HEK293 (cell line): ENCODE results near the gene MCM8.

Experiments
- CTCF ChIA-PET: fragments of 350-600 bp; formaldehyde crosslinking; extraction: SDS; loops from one replicate; lab custom pipeline; 2021; ENCODE audit warnings: antibody characterized with exemption; lab: Yijun Ruan, JAX
- POLR2A ChIA-PET: fragments of 300-600 bp; formaldehyde crosslinking; extraction: SDS; loops from one replicate; lab custom pipeline; 2020; ENCODE audit warnings: antibody characterized with exemption, inconsistent platforms; lab: Yijun Ruan, JAX
- H3K27ac ChIP-seq: fragments of 200-500 bp; sonication (Bioruptor generic); 2 replicates; pipeline ENCODE4 v1.5.1; 2014; ENCODE audit warnings: low read depth, low read length, control low read depth, inconsistent platforms; ENCODE audit errors: extremely low read depth
- H3K36me3 ChIP-seq, 2 experiments: fragments of 200-500 bp in 1 of 2; sonication (Bioruptor generic) in 1 of 2; 1 replicate in 1 of 2; 2 replicates in 1 of 2; pipeline ENCODE4 v1.5.1; 2014 to 2017; ENCODE audit warnings: inconsistent platforms in 2 of 2, low read length in 2 of 2; ENCODE audit not compliant: control insufficient read depth in 2 of 2, insufficient read depth in 1 of 2
- H3K4me1 ChIP-seq: fragments of 200-500 bp; sonication (Bioruptor generic); 2 replicates; pipeline ENCODE4 v1.5.1; 2014; ENCODE audit warnings: mild to moderate bottlenecking, low read length, inconsistent platforms; ENCODE audit not compliant: control insufficient read depth, insufficient read depth
- H3K4me3 ChIP-seq: 2 replicates; pipeline ENCODE4 v1.5.1; 2011; ENCODE audit warnings: low read depth, mild to moderate bottlenecking, control low read depth, low read length, moderate library complexity
- H3K9me3 ChIP-seq: fragments of 200-500 bp; sonication (Bioruptor generic); 2 replicates; pipeline ENCODE4 v1.5.1; 2014; ENCODE audit warnings: low read depth, low read length, inconsistent platforms; ENCODE audit not compliant: control insufficient read depth, insufficient read depth
- EGR2 ChIP-seq: fragments of 450-650 bp; formaldehyde crosslinking; IDR thresholded peaks from 2 replicates; pipeline ENCODE4 v1.5.1; 2016; ENCODE audit warnings: low read depth, missing biosample characterization, missing genetic modification characterization
- FEZF1 ChIP-seq: fragments of 450-650 bp; formaldehyde crosslinking; IDR thresholded peaks from 2 replicates; pipeline ENCODE4 v1.5.1; 2016; ENCODE audit warnings: missing biosample characterization, missing genetic modification characterization
- GFI1B ChIP-seq: fragments of 450-650 bp; formaldehyde crosslinking; IDR thresholded peaks from 2 replicates; pipeline ENCODE4 v1.5.1; 2016; ENCODE audit warnings: missing biosample characterization, missing genetic modification characterization
- GLIS2 ChIP-seq: fragments of 450-650 bp; formaldehyde crosslinking; IDR thresholded peaks from 2 replicates; pipeline ENCODE4 v1.5.1; 2016; ENCODE audit warnings: missing biosample characterization, missing genetic modification characterization
- KLF1 ChIP-seq: fragments of 450-650 bp; formaldehyde crosslinking; IDR thresholded peaks from 2 replicates; pipeline ENCODE4 v1.5.1; 2016; ENCODE audit warnings: missing biosample characterization, missing genetic modification characterization
- KLF10 ChIP-seq: fragments of 450-650 bp; IDR thresholded peaks from 2 replicates; pipeline ENCODE4 v1.5.1; 2018; ENCODE audit warnings: missing biosample characterization, mild to moderate bottlenecking, missing genetic modification characterization
- KLF7 ChIP-seq: fragments of 450-650 bp; formaldehyde crosslinking; IDR thresholded peaks from 2 replicates; pipeline ENCODE4 v1.5.1; 2016; ENCODE audit warnings: missing biosample characterization, missing genetic modification characterization, borderline replicate concordance
- RBAK ChIP-seq: fragments of 450-650 bp; formaldehyde crosslinking; IDR thresholded peaks from 2 replicates; pipeline ENCODE4 v1.5.1; 2016; ENCODE audit warnings: missing biosample characterization, missing genetic modification characterization
- SALL2 ChIP-seq: fragments of 450-650 bp; formaldehyde crosslinking; IDR thresholded peaks from 2 replicates; pipeline ENCODE4 v1.5.0; 2017; ENCODE audit warnings: missing biosample characterization, mild to moderate bottlenecking, missing genetic modification characterization, borderline replicate concordance
- SP2 ChIP-seq: fragments of 450-650 bp; formaldehyde crosslinking; IDR thresholded peaks from 2 replicates; pipeline ENCODE4 v1.5.1; 2016; ENCODE audit warnings: missing biosample characterization, missing genetic modification characterization
- SP3 ChIP-seq: fragments of 450-650 bp; formaldehyde crosslinking; IDR thresholded peaks from 2 replicates; pipeline ENCODE4 v1.5.1; 2016; ENCODE audit warnings: missing biosample characterization, missing genetic modification characterization
- SP7 ChIP-seq: fragments of 450-650 bp; formaldehyde crosslinking; IDR thresholded peaks from 2 replicates; pipeline ENCODE4 v1.5.1; 2016; ENCODE audit warnings: missing biosample characterization, missing genetic modification characterization
- ZBTB7A ChIP-seq: fragments of 450-650 bp; formaldehyde crosslinking; IDR thresholded peaks from 2 replicates; pipeline ENCODE4 v1.5.1; 2016; ENCODE audit warnings: low read depth, missing biosample characterization, missing genetic modification characterization
- ZNF132 ChIP-seq: fragments of 450-650 bp; formaldehyde crosslinking; IDR thresholded peaks from 2 replicates; pipeline ENCODE4 v1.5.1; 2017; ENCODE audit warnings: missing biosample characterization, missing genetic modification characterization, borderline replicate concordance
- ZNF174 ChIP-seq: fragments of 450-650 bp; formaldehyde crosslinking; IDR thresholded peaks from 2 replicates; pipeline ENCODE4 v1.5.0; 2017; ENCODE audit warnings: missing biosample characterization, mild to moderate bottlenecking, missing genetic modification characterization
- ZNF2 ChIP-seq: fragments of 450-650 bp; formaldehyde crosslinking; IDR thresholded peaks from 2 replicates; pipeline ENCODE4 v1.5.1; 2016; ENCODE audit warnings: missing biosample characterization, missing genetic modification characterization
- ZNF248 ChIP-seq: fragments of 450-650 bp; formaldehyde crosslinking; IDR thresholded peaks from 2 replicates; pipeline ENCODE4 v1.5.1; 2017; ENCODE audit warnings: missing biosample characterization, missing genetic modification characterization
- ZNF292 ChIP-seq: fragments of 450-650 bp; formaldehyde crosslinking; IDR thresholded peaks from 2 replicates; pipeline ENCODE4 v1.5.1; 2016; ENCODE audit warnings: low read depth, missing biosample characterization, missing genetic modification characterization, borderline replicate concordance
- ZNF37A ChIP-seq: fragments of 450-650 bp; IDR thresholded peaks from 2 replicates; pipeline ENCODE4 v1.5.1; 2018; ENCODE audit warnings: missing biosample characterization, missing genetic modification characterization
- ZNF391 ChIP-seq: fragments of 450-650 bp; formaldehyde crosslinking; IDR thresholded peaks from 2 replicates; pipeline ENCODE4 v1.5.1; 2016; ENCODE audit warnings: low read depth, missing biosample characterization, missing genetic modification characterization, borderline replicate concordance
- ZNF48 ChIP-seq: fragments of 450-650 bp; formaldehyde crosslinking; IDR thresholded peaks from 2 replicates; pipeline ENCODE4 v1.5.1; 2016; ENCODE audit warnings: missing biosample characterization, missing genetic modification characterization
- ZNF501 ChIP-seq: fragments of 450-650 bp; formaldehyde crosslinking; IDR thresholded peaks from 2 replicates; pipeline ENCODE4 v1.5.1; 2016; ENCODE audit warnings: missing biosample characterization, missing genetic modification characterization
- ZNF514 ChIP-seq: fragments of 450-650 bp; formaldehyde crosslinking; IDR thresholded peaks from 2 replicates; pipeline ENCODE4 v1.5.1; 2016; ENCODE audit warnings: missing biosample characterization, missing genetic modification characterization
- ZNF561 ChIP-seq: fragments of 450-650 bp; IDR thresholded peaks from 2 replicates; pipeline ENCODE4 v1.5.1; 2018; ENCODE audit warnings: missing biosample characterization, missing genetic modification characterization, borderline replicate concordance
- ZNF629 ChIP-seq: fragments of 450-650 bp; formaldehyde crosslinking; IDR thresholded peaks from 2 replicates; pipeline ENCODE4 v1.5.1; 2017; ENCODE audit warnings: missing biosample characterization, missing genetic modification characterization
- ZNF664 ChIP-seq: fragments of 450-650 bp; formaldehyde crosslinking; IDR thresholded peaks from 2 replicates; pipeline ENCODE4 v1.5.1; 2016; ENCODE audit warnings: missing biosample characterization, missing genetic modification characterization
- ZSCAN16 ChIP-seq: fragments of 450-650 bp; formaldehyde crosslinking; IDR thresholded peaks from 2 replicates; pipeline ENCODE4 v1.5.1; 2016; ENCODE audit warnings: missing biosample characterization, missing genetic modification characterization
- TF ChIP-seq, protein P1 (sequence below): fragments of 450-650 bp; formaldehyde crosslinking; IDR thresholded peaks from 2 replicates; pipeline ENCODE4 v1.5.1; 2017; ENCODE audit warnings: missing biosample characterization, missing genetic modification characterization
- TF ChIP-seq, protein P2 (sequence below): fragments of 450-650 bp; IDR thresholded peaks from 2 replicates; pipeline ENCODE4 v1.5.1; 2018; ENCODE audit warnings: missing biosample characterization, missing genetic modification characterization
- TF ChIP-seq, protein P3 (sequence below): fragments of 450-650 bp; formaldehyde crosslinking; IDR thresholded peaks from 2 replicates; pipeline ENCODE4 v1.5.1; 2016; ENCODE audit warnings: missing biosample characterization, missing genetic modification characterization
- TF ChIP-seq, protein P4 (sequence below): fragments of 450-650 bp; formaldehyde crosslinking; IDR thresholded peaks from 2 replicates; pipeline ENCODE4 v1.5.1; 2016; ENCODE audit warnings: missing biosample characterization, missing genetic modification characterization
- TF ChIP-seq, protein P5 (sequence below): IDR thresholded peaks from 2 replicates; pipeline ENCODE4 v1.6.1; 2011; ENCODE audit warnings: mild to moderate bottlenecking, low read depth, low read length, borderline replicate concordance

Gene MCM8

DNA sequence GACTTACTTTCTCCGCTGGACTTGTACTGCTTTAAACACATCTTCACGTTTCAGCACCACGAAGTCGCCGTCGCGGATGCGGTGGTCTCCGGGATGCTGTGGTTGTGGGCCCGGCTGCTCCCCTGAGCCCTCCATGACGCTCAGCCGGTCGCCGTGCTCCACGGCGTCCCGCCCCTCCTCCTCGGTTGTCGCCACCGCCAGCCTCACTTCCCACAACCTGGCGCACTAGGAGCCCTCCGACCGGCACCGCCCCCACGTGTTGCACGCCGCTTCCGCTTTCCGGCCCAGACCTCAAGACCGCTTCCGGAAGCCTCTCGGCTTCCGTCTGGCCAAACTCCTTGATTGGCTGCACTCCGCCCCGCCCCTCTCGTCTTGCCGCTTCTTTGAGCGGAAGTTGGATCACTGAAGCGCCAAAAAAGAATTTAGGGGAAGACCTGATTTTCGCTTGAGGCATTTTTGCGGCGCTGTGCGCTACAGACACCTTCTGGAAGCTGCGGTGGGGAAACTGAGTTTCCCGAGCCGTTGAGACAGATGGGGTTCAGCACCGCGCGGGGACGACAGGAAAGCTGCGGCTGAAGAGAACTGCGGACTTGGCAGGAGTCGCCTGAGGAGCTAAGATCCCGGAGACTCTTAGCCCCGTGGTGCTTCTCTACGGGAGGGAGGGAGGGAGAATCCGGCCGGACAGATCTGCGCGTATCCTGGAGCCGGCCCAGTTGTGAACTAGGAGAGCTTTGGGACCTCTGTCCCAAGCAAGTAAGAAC is at the start of gene MCM8, which contains the start of gene TRMT6:
Gene MCM8, plus strand, starts transcription at position 382 of the 761 bp plus-strand sequence. CDS start 1,364 bp downstream, outside the sequence.
Gene TRMT6, minus strand, starts transcription at position 263 of the 761 bp plus-strand sequence. Its CDS starts 128 bp downstream, at position 135.
- H3K9me3 ChIP-seq, result no peaks in the 10 kb centered on the region
- peak within 1 kb of the TSS; percentile 70 for H3K4me3 ChIP-seq
- ChIA-PET CTCF (no interaction called here), POLR2A (interaction anchor here (0.6 to 1.8 kb wide), 4 partner anchors 13 to 259 kb away, joined by 3 to 4 read pairs (median 4); no protein-coding TSS in a partner anchor)
- H3K27ac ChIP-seq, result peak within 1 kb of the TSS; percentile 76
- H3K36me3 ChIP-seq, result peaks cover 32 to 62% of the 10 kb centered on the region in 2 experiments
- H3K4me1 ChIP-seq, result no peaks in the 10 kb centered on the region
- TF ChIP-seq ZNF561 (tag by site-specific recombination) (no peak), ZNF501 (tag by site-specific recombination) (no peak), SP2 (tag by site-specific recombination) (peak; percentile 96), RBAK (no peak), ZNF248 (tag by site-specific recombination) (no peak), ZNF48 (tag by site-specific recombination) (no peak), ZSCAN16 (tag by site-specific recombination) (no peak), ZNF629 (peak; percentile 47; the same call in 1 of the 2 replicates), ZNF132 (tag by site-specific recombination) (no peak), ZNF174 (tag by site-specific recombination) (no peak), ZNF664 (no peak), KLF7 (tag by site-specific recombination) (no peak), ZNF37A (no peak), GLIS2 (peak; percentile 32; the same call in 1 of the 2 replicates), KLF10 (tag by site-specific recombination) (peak; percentile 94), KLF1 (tag by site-specific recombination) (0 out of 2 replicates have a peak, but pooled peaks have one; percentile 23), ZNF292 (tag by site-specific recombination) (no peak), ZNF2 (no peak), EGR2 (tag by site-specific recombination) (peak; percentile 38; the same call in 1 of the 2 replicates), ZNF391 (no peak), SP7 (tag by site-specific recombination) (peak; percentile 57; the same call in 1 of the 2 replicates), GFI1B (tag by site-specific recombination) (no peak), FEZF1 (tag by site-specific recombination) (no peak), SP3 (tag by site-specific recombination) (peak; percentile 82), ZNF514 (tag by site-specific recombination) (no peak), SALL2 (tag by site-specific recombination) (no peak), ZBTB7A (tag by site-specific recombination) (no peak)
- TF ChIP-seq, protein P1, sequence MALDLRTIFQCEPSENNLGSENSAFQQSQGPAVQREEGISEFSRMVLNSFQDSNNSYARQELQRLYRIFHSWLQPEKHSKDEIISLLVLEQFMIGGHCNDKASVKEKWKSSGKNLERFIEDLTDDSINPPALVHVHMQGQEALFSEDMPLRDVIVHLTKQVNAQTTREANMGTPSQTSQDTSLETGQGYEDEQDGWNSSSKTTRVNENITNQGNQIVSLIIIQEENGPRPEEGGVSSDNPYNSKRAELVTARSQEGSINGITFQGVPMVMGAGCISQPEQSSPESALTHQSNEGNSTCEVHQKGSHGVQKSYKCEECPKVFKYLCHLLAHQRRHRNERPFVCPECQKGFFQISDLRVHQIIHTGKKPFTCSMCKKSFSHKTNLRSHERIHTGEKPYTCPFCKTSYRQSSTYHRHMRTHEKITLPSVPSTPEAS (tag by site-specific recombination), result no peak
- TF ChIP-seq, protein P2, sequence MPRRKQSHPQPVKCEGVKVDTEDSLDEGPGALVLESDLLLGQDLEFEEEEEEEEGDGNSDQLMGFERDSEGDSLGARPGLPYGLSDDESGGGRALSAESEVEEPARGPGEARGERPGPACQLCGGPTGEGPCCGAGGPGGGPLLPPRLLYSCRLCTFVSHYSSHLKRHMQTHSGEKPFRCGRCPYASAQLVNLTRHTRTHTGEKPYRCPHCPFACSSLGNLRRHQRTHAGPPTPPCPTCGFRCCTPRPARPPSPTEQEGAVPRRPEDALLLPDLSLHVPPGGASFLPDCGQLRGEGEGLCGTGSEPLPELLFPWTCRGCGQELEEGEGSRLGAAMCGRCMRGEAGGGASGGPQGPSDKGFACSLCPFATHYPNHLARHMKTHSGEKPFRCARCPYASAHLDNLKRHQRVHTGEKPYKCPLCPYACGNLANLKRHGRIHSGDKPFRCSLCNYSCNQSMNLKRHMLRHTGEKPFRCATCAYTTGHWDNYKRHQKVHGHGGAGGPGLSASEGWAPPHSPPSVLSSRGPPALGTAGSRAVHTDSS, result no peak
- TF ChIP-seq, protein P3, sequence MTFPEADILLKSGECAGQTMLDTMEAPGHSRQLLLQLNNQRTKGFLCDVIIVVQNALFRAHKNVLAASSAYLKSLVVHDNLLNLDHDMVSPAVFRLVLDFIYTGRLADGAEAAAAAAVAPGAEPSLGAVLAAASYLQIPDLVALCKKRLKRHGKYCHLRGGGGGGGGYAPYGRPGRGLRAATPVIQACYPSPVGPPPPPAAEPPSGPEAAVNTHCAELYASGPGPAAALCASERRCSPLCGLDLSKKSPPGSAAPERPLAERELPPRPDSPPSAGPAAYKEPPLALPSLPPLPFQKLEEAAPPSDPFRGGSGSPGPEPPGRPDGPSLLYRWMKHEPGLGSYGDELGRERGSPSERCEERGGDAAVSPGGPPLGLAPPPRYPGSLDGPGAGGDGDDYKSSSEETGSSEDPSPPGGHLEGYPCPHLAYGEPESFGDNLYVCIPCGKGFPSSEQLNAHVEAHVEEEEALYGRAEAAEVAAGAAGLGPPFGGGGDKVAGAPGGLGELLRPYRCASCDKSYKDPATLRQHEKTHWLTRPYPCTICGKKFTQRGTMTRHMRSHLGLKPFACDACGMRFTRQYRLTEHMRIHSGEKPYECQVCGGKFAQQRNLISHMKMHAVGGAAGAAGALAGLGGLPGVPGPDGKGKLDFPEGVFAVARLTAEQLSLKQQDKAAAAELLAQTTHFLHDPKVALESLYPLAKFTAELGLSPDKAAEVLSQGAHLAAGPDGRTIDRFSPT (tag by site-specific recombination), result no peak
- TF ChIP-seq, protein P4, sequence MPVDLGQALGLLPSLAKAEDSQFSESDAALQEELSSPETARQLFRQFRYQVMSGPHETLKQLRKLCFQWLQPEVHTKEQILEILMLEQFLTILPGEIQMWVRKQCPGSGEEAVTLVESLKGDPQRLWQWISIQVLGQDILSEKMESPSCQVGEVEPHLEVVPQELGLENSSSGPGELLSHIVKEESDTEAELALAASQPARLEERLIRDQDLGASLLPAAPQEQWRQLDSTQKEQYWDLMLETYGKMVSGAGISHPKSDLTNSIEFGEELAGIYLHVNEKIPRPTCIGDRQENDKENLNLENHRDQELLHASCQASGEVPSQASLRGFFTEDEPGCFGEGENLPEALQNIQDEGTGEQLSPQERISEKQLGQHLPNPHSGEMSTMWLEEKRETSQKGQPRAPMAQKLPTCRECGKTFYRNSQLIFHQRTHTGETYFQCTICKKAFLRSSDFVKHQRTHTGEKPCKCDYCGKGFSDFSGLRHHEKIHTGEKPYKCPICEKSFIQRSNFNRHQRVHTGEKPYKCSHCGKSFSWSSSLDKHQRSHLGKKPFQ, result no peak
- TF ChIP-seq, protein P5, sequence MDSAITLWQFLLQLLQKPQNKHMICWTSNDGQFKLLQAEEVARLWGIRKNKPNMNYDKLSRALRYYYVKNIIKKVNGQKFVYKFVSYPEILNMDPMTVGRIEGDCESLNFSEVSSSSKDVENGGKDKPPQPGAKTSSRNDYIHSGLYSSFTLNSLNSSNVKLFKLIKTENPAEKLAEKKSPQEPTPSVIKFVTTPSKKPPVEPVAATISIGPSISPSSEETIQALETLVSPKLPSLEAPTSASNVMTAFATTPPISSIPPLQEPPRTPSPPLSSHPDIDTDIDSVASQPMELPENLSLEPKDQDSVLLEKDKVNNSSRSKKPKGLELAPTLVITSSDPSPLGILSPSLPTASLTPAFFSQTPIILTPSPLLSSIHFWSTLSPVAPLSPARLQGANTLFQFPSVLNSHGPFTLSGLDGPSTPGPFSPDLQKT, result peak; percentile 79; the same call in 1 of the 2 replicates
